HepG2 (cell line): ENCODE measurements around the gene OPRL1. TPM values are rescaled to one million over a fixed set of nuclear protein-coding genes. Genes with fewer than 3 reads are reported as not detected.
A peak's percentile ranks its signal among the peaks of the same experiment; 100 is the strongest.

ENCODE experiments used
- AFF4 ChIP-seq: sonication (generic); formaldehyde crosslinking; IDR thresholded peaks from 2 replicates; pipeline ENCODE4 v1.4.0; 2020; ENCODE audit warnings: missing genetic modification reagents
- CSRNP2 ChIP-seq: sonication (generic); formaldehyde crosslinking; conservative IDR thresholded peaks from 2 replicates; pipeline ENCODE4 v1.8.0; 2022; ENCODE audit warnings: low read depth, missing genetic modification reagents
- DR1 ChIP-seq: sonication (generic); formaldehyde crosslinking; IDR thresholded peaks from 2 replicates; pipeline ENCODE4 v1.8.0; 2021; ENCODE audit warnings: mild to moderate bottlenecking, missing genetic modification reagents, inconsistent platforms
- JUND ChIP-seq: sonication (generic); formaldehyde crosslinking; IDR thresholded peaks from 2 replicates; pipeline ENCODE4 v1.8.0; 2022; ENCODE audit warnings: mild to moderate bottlenecking, missing genetic modification reagents
- KDM1A ChIP-seq: IDR thresholded peaks from 2 replicates; pipeline ENCODE4 v1.6.1; 2016; ENCODE audit warnings: missing compliant biosample characterization
- MTA3 ChIP-seq: sonication (generic); formaldehyde crosslinking; IDR thresholded peaks from 2 replicates; pipeline ENCODE4 v1.4.0; 2020; ENCODE audit warnings: missing genetic modification reagents
- MXD4 ChIP-seq: IDR thresholded peaks from 2 replicates; pipeline ENCODE4 v1.6.1; 2016; ENCODE audit warnings: mild to moderate bottlenecking, missing biosample characterization, missing genetic modification reagents
- NFE2L1 ChIP-seq: sonication (generic); formaldehyde crosslinking; IDR thresholded peaks from 2 replicates; pipeline ENCODE4 v1.4.0; 2020; ENCODE audit warnings: missing genetic modification reagents, mild to moderate bottlenecking, borderline replicate concordance
- NFYB ChIP-seq: sonication (generic); formaldehyde crosslinking; IDR thresholded peaks from 2 replicates; pipeline ENCODE4 v1.4.0; 2020; ENCODE audit warnings: missing genetic modification reagents
- PAWR ChIP-seq: sonication (generic); formaldehyde crosslinking; IDR thresholded peaks from 2 replicates; pipeline ENCODE4 v1.4.0; 2020; ENCODE audit warnings: missing genetic modification reagents, mild to moderate bottlenecking, borderline replicate concordance
- RBFOX2 ChIP-seq: fragments of 200-400 bp; formaldehyde crosslinking; IDR thresholded peaks from 2 replicates; pipeline ENCODE4 v1.6.1; 2017; ENCODE audit warnings: low read depth, mild to moderate bottlenecking, low read length
- WIZ ChIP-seq: sonication (generic); formaldehyde crosslinking; IDR thresholded peaks from 2 replicates; pipeline ENCODE4 v1.5.1; 2020; ENCODE audit warnings: mild to moderate bottlenecking, missing genetic modification reagents
- ZBTB38 ChIP-seq: sonication (generic); formaldehyde crosslinking; IDR thresholded peaks from 2 replicates; pipeline ENCODE4 v1.5.1; 2020; ENCODE audit warnings: mild to moderate bottlenecking, missing genetic modification reagents
- ZFYVE20 ChIP-seq: sonication (generic); formaldehyde crosslinking; IDR thresholded peaks from 2 replicates; pipeline ENCODE4 v1.8.0; 2023; ENCODE audit warnings: low read depth, mild to moderate bottlenecking, moderate library complexity, missing genetic modification reagents, borderline replicate concordance
- ZHX1 ChIP-seq: sonication (generic); formaldehyde crosslinking; IDR thresholded peaks from 2 replicates; pipeline ENCODE4 v1.8.1; 2022; ENCODE audit warnings: low read depth, mild to moderate bottlenecking, missing genetic modification reagents
- ZNF24 ChIP-seq: fragments of 450-650 bp; IDR thresholded peaks from 2 replicates; pipeline ENCODE4 v1.6.1; 2017; ENCODE audit warnings: antibody characterized with exemption, mild to moderate bottlenecking
- ZNF614 ChIP-seq: IDR thresholded peaks from 2 replicates; pipeline ENCODE4 v1.6.1; 2018; ENCODE audit warnings: missing biosample characterization, missing genetic modification reagents, inconsistent platforms, borderline replicate concordance
- ZNF660 ChIP-seq: sonication (generic); formaldehyde crosslinking; IDR thresholded peaks from 2 replicates; pipeline ENCODE4 v1.5.1; 2020; ENCODE audit warnings: mild to moderate bottlenecking, low read depth, missing genetic modification reagents, borderline replicate concordance
- ZNF761 ChIP-seq: sonication (generic); formaldehyde crosslinking; conservative IDR thresholded peaks from 2 replicates; pipeline ENCODE4 v1.4.0; 2020; ENCODE audit warnings: mild to moderate bottlenecking, missing genetic modification reagents
- polyA plus RNA-seq, 8 experiments: library from polyadenylated mRNA; depleted of rRNA in 3 of 8; stranded (reverse) in 7 of 8; unstranded in 1 of 8; fragments of >200 nt; fragmentation: Illumina TruSeq in 4 of 8; extraction: Trizol in 4 of 8; gene quantifications; 2 replicates each; pipeline versions ENCODE4 v1.2.1 to v1.2.3, GENCODE V29; 2011 to 2016; ENCODE audit warnings: low read depth in 4 of 8, missing spikeins in 1 of 8, mixed read lengths in 1 of 8; ENCODE audit not compliant: insufficient read depth in 1 of 8
- total RNA-seq, 5 experiments: library from RNA; depleted of rRNA; stranded (reverse); fragments of >200 nt; fragmentation: Illumina TruSeq; extraction: Trizol; gene quantifications; 2 replicates each; pipeline ENCODE4 v1.2.3, GENCODE V29; 2016; ENCODE audit warnings: low read depth in 1 of 5

The OPRL1 gene
- total and polyA plus RNA-seq, 2 of the 13 experiments (the other 11 are each of a cell fraction or from before 2014, with no cell fraction given) = 0.35 to 0.71 TPM

DNA sequence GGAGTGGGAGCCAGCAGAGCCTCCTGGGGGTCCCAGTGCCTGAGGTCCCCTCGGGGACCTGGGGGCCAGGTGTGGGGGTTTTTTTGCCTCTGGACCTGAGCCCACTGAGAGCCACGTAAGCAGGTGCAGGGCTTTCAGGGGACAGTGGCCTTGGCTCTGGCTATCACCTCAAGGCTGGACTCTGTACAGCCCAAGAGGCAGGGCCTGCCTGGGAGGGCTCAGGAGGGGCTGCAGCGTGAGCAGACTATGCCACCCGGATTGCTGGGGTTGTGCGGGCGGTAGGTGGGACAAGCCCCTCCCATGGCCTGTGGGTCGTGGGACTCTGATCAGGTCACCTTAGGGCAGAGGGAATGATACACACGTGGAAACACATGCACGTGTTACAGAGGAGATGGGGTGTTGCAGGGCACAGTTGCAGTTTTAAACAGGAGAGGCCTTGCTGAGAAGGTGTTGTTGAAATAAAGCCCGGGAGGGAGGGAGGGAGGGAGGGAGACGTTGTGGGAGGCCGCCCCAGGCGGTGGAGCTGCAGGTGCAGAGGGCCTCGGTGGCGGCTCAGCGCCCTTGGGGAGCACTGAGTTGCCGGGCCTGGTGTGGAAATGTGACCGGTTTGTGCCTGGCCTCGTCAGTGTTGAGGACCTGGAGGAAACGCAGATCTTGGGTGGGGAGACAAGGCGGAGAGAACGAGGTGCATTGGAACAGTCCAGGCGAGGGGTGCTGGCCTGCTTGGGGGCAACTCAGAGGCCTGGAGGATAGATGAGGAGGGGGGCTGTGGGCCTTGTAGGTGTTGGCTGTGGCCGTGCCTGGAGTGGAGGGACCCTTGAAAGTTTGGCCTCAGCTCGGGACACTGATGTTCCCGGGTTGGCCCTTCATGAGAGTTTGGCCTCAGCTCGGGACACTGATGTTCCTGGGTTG is 14.6 kb upstream of the OPRL1 start (continued):
- TF ChIP-seq AFF4 (CRISPR knock-in tag) (no peak), PAWR (CRISPR knock-in tag) (0 out of 2 replicates have a peak, but pooled peaks have one; percentile 54), ZBTB38 (CRISPR knock-in tag) (no peak), RBFOX2 (no peak), ZNF614 (CRISPR knock-in tag) (no peak; the same call in 1 of the 2 replicates), ZNF660 (CRISPR knock-in tag) (no peak), KDM1A (CRISPR knock-in tag) (no peak), CSRNP2 (0 out of 2 replicates have a peak, but pooled peaks have one; percentile 77), NFYB (no peak), ZFYVE20 (CRISPR knock-in tag) (no peak), ZNF761 (CRISPR knock-in tag) (no peak), ZHX1 (CRISPR knock-in tag) (no peak; the same call in 1 of the 2 replicates), DR1 (CRISPR knock-in tag) (0 out of 2 replicates have a peak, but pooled peaks have one; percentile 18), JUND (CRISPR knock-in tag) (no peak), NFE2L1 (no peak), ZNF24 (no peak), MTA3 (CRISPR knock-in tag) (no peak), MXD4 (CRISPR knock-in tag) (0 out of 2 replicates have a peak, but pooled peaks have one; percentile 35), WIZ (CRISPR knock-in tag) (peak; percentile 12; the same call in 1 of the 2 replicates)
